K562 (cell line): ENCODE results near the gene TTLL10. TPM values are rescaled to one million over a fixed set of nuclear protein-coding genes. Genes with fewer than 3 reads are reported as not detected.

Source experiments
- BCOR ChIP-seq: fragments of 450-650 bp; IDR thresholded peaks from 2 replicates; pipeline ENCODE4 v1.6.1; 2016
- CBFA2T2 ChIP-seq: fragments of 450-650 bp; conservative IDR thresholded peaks from 2 replicates; pipeline ENCODE4 v1.6.1; 2017; ENCODE audit warnings: mild to moderate bottlenecking
- CCAR2 ChIP-seq: fragments of 200-400 bp; formaldehyde crosslinking; IDR thresholded peaks from 2 replicates; pipeline ENCODE4 v1.6.1; 2017; ENCODE audit warnings: mild to moderate bottlenecking, low read depth, low read length
- ELF2 ChIP-seq: fragments of 250-450 bp; sonication (Bioruptor Pico); IDR thresholded peaks from 2 replicates; pipeline ENCODE4 v1.5.0; 2021; ENCODE audit warnings: mild to moderate bottlenecking
- ESRRB ChIP-seq: fragments of 250-450 bp; sonication (Bioruptor Pico); IDR thresholded peaks from 2 replicates; pipeline ENCODE4 v1.5.0; 2020; ENCODE audit warnings: mild to moderate bottlenecking, moderate library complexity, borderline replicate concordance
- GABPA ChIP-seq: fragments of 200-800 bp; sonication (Bioruptor generic); conservative IDR thresholded peaks from 2 replicates; pipeline ENCODE4 v1.6.1; 2016; ENCODE audit warnings: low read depth, missing genetic modification characterization, missing compliant biosample characterization
- HCFC1 ChIP-seq: IDR thresholded peaks from 2 replicates; pipeline ENCODE4 v1.6.1; 2012; ENCODE audit warnings: low read depth, low read length, improper control_type of control experiment
- HMGN3 ChIP-seq: IDR thresholded peaks from 2 replicates; pipeline ENCODE4 v1.6.1; 2011; ENCODE audit warnings: borderline replicate concordance, low read depth, mild to moderate bottlenecking, mixed read lengths, low read length; ENCODE audit not compliant: insufficient read length; ENCODE audit errors: extremely low read depth
- HNRNPLL ChIP-seq: fragments of 200-400 bp; formaldehyde crosslinking; IDR thresholded peaks from 2 replicates; pipeline ENCODE4 v1.6.1; 2017; ENCODE audit warnings: low read length, low read depth, mild to moderate bottlenecking; ENCODE audit not compliant: poor library complexity, severe bottlenecking
- KAT2B ChIP-seq: IDR thresholded peaks from one replicate; pipeline ENCODE4 v1.6.1; 2012; ENCODE audit warnings: low read depth, mild to moderate bottlenecking, control low read depth, inconsistent platforms, low read length, moderate library complexity
- MEF2D ChIP-seq: conservative IDR thresholded peaks from 2 replicates; pipeline ENCODE4 v1.6.1; 2016; ENCODE audit warnings: low read depth, missing genetic modification characterization, missing compliant biosample characterization
- MEIS2 ChIP-seq: fragments of 450-650 bp; IDR thresholded peaks from 2 replicates; pipeline ENCODE4 v1.6.1; 2014; ENCODE audit warnings: mild to moderate bottlenecking; ENCODE audit not compliant: partially characterized antibody
- NFIX ChIP-seq: fragments of 250-450 bp; sonication (Bioruptor Pico); IDR thresholded peaks from 2 replicates; pipeline ENCODE4 v1.4.0; 2020; ENCODE audit warnings: low read depth, mild to moderate bottlenecking, moderate library complexity
- NR1H2 ChIP-seq: sonication (generic); formaldehyde crosslinking; IDR thresholded peaks from 2 replicates; pipeline ENCODE4 v1.4.0; 2020; ENCODE audit warnings: mild to moderate bottlenecking, missing genetic modification reagents
- RBM39 ChIP-seq: fragments of 200-400 bp; formaldehyde crosslinking; optimal IDR thresholded peaks from 2 replicates; pipeline ENCODE3; 2018; ENCODE audit warnings: low read depth, low read length
- SMAD4 ChIP-seq: fragments of 250-450 bp; sonication (Bioruptor Pico); conservative IDR thresholded peaks from 2 replicates; pipeline ENCODE4 v1.8.0; 2021; ENCODE audit warnings: inconsistent platforms, mild to moderate bottlenecking, moderate library complexity
- SP1 ChIP-seq: sonication (generic); formaldehyde crosslinking; IDR thresholded peaks from 2 replicates; pipeline ENCODE4 v1.8.1; 2022; ENCODE audit warnings: mild to moderate bottlenecking, missing genetic modification reagents
- SRSF1 ChIP-seq: fragments of 200-400 bp; formaldehyde crosslinking; IDR thresholded peaks from 2 replicates; pipeline ENCODE4 v1.6.1; 2017; ENCODE audit warnings: mild to moderate bottlenecking, low read depth, low read length, moderate library complexity
- TAF9B ChIP-seq: fragments of 450-650 bp; IDR thresholded peaks from 2 replicates; pipeline ENCODE4 v1.6.1; 2018; ENCODE audit warnings: mild to moderate bottlenecking; ENCODE audit not compliant: partially characterized antibody
- ZC3H4 ChIP-seq: sonication (generic); formaldehyde crosslinking; IDR thresholded peaks from 2 replicates; pipeline ENCODE4 v1.9.0; 2021; ENCODE audit warnings: missing genetic modification reagents, borderline replicate concordance
- ZNF133 ChIP-seq: fragments of 250-450 bp; sonication (Bioruptor Pico); IDR thresholded peaks from 2 replicates; pipeline ENCODE4 v1.4.0; 2020; ENCODE audit warnings: mild to moderate bottlenecking
- ZNF24 ChIP-seq: fragments of 450-650 bp; IDR thresholded peaks from 2 replicates; pipeline ENCODE4 v1.6.1; 2016
- ZNF431 ChIP-seq: sonication (generic); formaldehyde crosslinking; IDR thresholded peaks from 2 replicates; pipeline ENCODE4 v1.8.0; 2022; ENCODE audit warnings: mild to moderate bottlenecking, missing genetic modification reagents
- ZNF766 ChIP-seq: fragments of 200-800 bp; sonication (Bioruptor generic); conservative IDR thresholded peaks from 2 replicates; pipeline ENCODE4 v1.6.1; 2016; ENCODE audit warnings: missing genetic modification characterization, missing compliant biosample characterization
- ZNF77 ChIP-seq: fragments of 250-450 bp; sonication (Bioruptor Pico); IDR thresholded peaks from 2 replicates; pipeline ENCODE4 v1.5.0; 2020
- ZNF79 ChIP-seq: fragments of 250-450 bp; sonication (Bioruptor Pico); IDR thresholded peaks from 2 replicates; pipeline ENCODE4 v1.4.0; 2020; ENCODE audit warnings: low read depth, mild to moderate bottlenecking, moderate library complexity
- polyA plus RNA-seq, 8 experiments: library from polyadenylated mRNA; depleted of rRNA in 4 of 8; stranded (reverse) in 5 of 8; unstranded in 3 of 8; fragments of >200 nt; fragmentation: Nextera tagmentation in 2 of 8; fragmentation: Illumina TruSeq in 1 of 8; extraction: Ambion mirVana in 2 of 8; extraction: Trizol in 1 of 8; gene quantifications; 2 replicates each; pipeline versions ENCODE4 v1.2.1 to v1.2.3, GENCODE V29; 2011 to 2014; ENCODE audit warnings: inconsistent platforms in 1 of 8, missing spikeins in 1 of 8
- total RNA-seq, 7 experiments: library from RNA; depleted of rRNA in 6 of 7; stranded (reverse); fragments of >200 nt in 6 of 7; fragmentation: Illumina TruSeq in 2 of 7; extraction: Trizol in 2 of 7; gene quantifications; 2 replicates each; pipeline versions ENCODE4 v1.2.1 to v1.2.3, GENCODE V29; 2011 to 2021; ENCODE audit warnings: low replicate concordance in 1 of 7
- TF ChIP-seq, protein P1 (sequence below): fragments of 250-450 bp; sonication (Bioruptor Pico); IDR thresholded peaks from 2 replicates; pipeline ENCODE4 v1.8.0; 2022; ENCODE audit warnings: moderate library complexity, mild to moderate bottlenecking, inconsistent platforms
- TF ChIP-seq, protein P2 (sequence below): fragments of 250-450 bp; sonication (Bioruptor Pico); IDR thresholded peaks from 2 replicates; pipeline ENCODE4 v1.8.0; 2022; ENCODE audit warnings: inconsistent platforms
- TF ChIP-seq, protein P3 (sequence below): sonication (generic); formaldehyde crosslinking; IDR thresholded peaks from 2 replicates; pipeline ENCODE4 v1.8.0; 2022; ENCODE audit warnings: mild to moderate bottlenecking, low read depth, missing genetic modification reagents

The TTLL10 gene
- total and polyA plus RNA-seq, 9 of the 15 experiments (the other 6 are each of a cell fraction or from before 2014, with no cell fraction given) = not detected

DNA sequence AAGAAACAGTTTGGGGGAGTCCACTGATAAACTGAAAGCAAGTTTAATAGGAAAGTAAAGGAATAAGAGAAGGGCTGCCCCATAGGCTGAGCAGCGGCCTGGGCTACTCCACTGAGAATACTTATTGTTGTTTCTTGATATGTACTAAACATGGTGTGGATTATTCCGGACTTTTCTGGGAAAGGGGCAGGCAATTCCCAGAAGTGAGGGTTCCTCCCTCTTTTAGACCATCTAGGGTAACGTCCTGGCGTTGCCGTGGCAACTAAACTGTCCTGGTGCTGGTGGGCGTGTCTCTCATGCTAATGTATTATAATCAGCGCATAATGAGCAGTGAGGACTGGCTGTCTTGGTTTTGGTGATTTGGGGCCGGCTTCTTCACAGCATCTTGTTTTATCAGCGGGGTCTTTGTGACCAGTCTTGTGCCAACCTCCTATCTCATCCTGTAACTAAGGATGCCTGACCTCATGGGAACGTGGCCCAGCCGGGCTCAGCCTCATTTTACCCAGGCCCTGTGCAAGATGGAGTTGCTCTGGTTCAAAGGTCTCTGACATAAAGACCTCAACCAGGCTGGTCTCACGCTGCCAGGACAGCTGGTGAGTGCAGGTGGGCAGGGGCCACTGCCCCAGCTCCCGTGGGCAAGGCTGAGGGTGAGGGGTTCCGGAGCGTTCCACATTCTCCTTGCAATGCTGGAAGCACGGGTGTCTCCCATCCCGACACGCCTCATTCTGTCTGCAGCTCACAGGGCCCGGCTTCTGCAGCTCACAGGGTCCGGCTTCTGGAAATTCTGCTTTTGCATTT is 38.1 kb upstream of the TTLL10 start (continued):
- TF ChIP-seq SRSF1 (no peak), CBFA2T2 (no peak), NR1H2 (CRISPR knock-in tag) (no peak), ZNF766 (CRISPR knock-in tag) (peak; percentile 42; the same call in 1 of the 2 replicates), CCAR2 (no peak), HNRNPLL (no peak), ZNF79 (CRISPR knock-in tag) (no peak), ESRRB (CRISPR knock-in tag) (no peak), MEIS2 (no peak), MEF2D (tag) (peak; percentile 85), ZC3H4 (CRISPR knock-in tag) (no peak), ELF2 (CRISPR knock-in tag) (no peak), GABPA (no peak), SP1 (peak; percentile 70; the same call in 1 of the 2 replicates), HMGN3 (no peak), NFIX (no peak), ZNF431 (CRISPR knock-in tag) (no peak), SMAD4 (CRISPR knock-in tag) (no peak; the same call in 1 of the 2 replicates), RBM39 (no peak), KAT2B (no peak), HCFC1 (no peak), ZNF77 (CRISPR knock-in tag) (no peak), ZNF133 (no peak), BCOR (no peak), ZNF24 (no peak), TAF9B (no peak)
- TF ChIP-seq, protein P1, sequence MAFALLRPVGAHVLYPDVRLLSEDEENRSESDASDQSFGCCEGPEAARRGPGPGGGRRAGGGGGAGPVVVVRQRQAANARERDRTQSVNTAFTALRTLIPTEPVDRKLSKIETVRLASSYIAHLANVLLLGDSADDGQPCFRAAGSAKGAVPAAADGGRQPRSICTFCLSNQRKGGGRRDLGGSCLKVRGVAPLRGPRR = no peak
- TF ChIP-seq, protein P2, sequence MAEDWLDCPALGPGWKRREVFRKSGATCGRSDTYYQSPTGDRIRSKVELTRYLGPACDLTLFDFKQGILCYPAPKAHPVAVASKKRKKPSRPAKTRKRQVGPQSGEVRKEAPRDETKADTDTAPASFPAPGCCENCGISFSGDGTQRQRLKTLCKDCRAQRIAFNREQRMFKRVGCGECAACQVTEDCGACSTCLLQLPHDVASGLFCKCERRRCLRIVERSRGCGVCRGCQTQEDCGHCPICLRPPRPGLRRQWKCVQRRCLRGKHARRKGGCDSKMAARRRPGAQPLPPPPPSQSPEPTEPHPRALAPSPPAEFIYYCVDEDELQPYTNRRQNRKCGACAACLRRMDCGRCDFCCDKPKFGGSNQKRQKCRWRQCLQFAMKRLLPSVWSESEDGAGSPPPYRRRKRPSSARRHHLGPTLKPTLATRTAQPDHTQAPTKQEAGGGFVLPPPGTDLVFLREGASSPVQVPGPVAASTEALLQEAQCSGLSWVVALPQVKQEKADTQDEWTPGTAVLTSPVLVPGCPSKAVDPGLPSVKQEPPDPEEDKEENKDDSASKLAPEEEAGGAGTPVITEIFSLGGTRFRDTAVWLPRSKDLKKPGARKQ (CRISPR knock-in tag) = no peak
- TF ChIP-seq, protein P3, sequence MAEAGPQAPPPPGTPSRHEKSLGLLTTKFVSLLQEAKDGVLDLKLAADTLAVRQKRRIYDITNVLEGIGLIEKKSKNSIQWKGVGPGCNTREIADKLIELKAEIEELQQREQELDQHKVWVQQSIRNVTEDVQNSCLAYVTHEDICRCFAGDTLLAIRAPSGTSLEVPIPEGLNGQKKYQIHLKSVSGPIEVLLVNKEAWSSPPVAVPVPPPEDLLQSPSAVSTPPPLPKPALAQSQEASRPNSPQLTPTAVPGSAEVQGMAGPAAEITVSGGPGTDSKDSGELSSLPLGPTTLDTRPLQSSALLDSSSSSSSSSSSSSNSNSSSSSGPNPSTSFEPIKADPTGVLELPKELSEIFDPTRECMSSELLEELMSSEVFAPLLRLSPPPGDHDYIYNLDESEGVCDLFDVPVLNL (CRISPR knock-in tag) = no peak
